Astrocyte of the spinal cord (primary cell): Measurements from ENCODE around the gene GRK5.

Experiments used
- DNase-seq: peaks from one replicate; pipeline ENCODE4 v3.0.0; 2011; ENCODE audit warnings: low read depth, low spot score
- H3K4me3 ChIP-seq: 2 replicates; pipeline ENCODE4 v1.5.1; 2011; ENCODE audit warnings: low read depth, mild to moderate bottlenecking, low read length, moderate library complexity
- in situ Hi-C: cut with HindIII; loops from 2 replicates; pipeline ENCODE4 v1.10.0; 2017; ENCODE audit warnings: low sequenced_read_pairs
- TF ChIP-seq, protein P1 (sequence below): IDR thresholded peaks from 2 replicates; pipeline ENCODE4 v1.5.1; 2012; ENCODE audit warnings: low read depth, mild to moderate bottlenecking, low read length, inconsistent platforms

Gene GRK5

GRCh38 chr10:119263951-119264617 is 56.7 kb downstream of the GRK5 start:
- TF ChIP-seq, protein P1, sequence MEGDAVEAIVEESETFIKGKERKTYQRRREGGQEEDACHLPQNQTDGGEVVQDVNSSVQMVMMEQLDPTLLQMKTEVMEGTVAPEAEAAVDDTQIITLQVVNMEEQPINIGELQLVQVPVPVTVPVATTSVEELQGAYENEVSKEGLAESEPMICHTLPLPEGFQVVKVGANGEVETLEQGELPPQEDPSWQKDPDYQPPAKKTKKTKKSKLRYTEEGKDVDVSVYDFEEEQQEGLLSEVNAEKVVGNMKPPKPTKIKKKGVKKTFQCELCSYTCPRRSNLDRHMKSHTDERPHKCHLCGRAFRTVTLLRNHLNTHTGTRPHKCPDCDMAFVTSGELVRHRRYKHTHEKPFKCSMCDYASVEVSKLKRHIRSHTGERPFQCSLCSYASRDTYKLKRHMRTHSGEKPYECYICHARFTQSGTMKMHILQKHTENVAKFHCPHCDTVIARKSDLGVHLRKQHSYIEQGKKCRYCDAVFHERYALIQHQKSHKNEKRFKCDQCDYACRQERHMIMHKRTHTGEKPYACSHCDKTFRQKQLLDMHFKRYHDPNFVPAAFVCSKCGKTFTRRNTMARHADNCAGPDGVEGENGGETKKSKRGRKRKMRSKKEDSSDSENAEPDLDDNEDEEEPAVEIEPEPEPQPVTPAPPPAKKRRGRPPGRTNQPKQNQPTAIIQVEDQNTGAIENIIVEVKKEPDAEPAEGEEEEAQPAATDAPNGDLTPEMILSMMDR: no peak

DNA sequence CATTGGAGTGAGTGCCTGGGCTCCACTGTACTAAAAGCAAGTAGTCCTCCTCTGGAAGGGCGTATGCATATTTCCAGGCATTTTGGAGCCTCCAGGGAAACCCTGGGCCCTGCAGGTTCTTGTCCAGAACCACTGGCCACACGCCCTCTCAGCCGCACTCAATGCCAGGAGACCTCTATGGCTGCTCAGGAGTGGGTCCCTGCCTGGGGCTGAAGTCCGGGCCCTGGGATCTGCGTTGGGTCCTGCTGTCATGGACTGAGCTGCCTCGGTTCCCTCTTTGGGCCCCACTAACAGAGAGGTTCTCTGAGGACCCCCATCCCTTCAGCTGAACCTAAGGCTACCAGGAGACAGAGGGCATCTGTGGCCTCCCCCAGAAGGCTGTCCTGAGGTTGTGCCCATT is 58.3 kb downstream of the GRK5 start:
- TF ChIP-seq, protein P1: no peak
- H3K4me3 ChIP-seq: no peak overlapping the region
- in situ Hi-C loops: no loop called here
- no peak for DNase-seq

More at GRCh38 chr10:119263951-119264617, 56.7 kb downstream of the GRK5 start:
- in situ Hi-C loops: no loop called here
- no peak overlapping the region for H3K4me3 ChIP-seq
- DNase-seq: no peak

DNA sequence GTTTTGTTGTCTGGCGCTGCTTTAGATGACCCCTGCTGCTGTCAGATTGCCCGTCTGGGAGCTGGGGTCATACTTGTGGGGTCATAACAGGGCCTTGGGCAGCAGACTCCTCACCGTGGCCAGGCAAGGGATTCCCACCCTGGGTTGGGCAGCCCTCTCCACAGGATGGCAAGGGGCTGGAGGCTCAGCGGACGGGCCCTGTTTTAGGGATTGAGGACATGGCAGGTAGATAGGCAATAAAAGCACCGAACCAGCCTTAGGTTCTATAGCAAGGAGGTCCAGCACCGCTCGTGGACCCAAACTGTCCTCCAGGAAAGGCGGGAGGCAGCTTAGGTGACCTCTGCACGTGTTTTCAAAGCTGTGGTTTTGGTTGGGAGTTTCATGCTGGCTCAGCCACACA is 60.0 kb downstream of the GRK5 start:
- TF ChIP-seq, protein P1: no peak
- H3K4me3 ChIP-seq: no peak overlapping the region
- in situ Hi-C loops: no loop called here
- DNase-seq: no peak

- DNase-seq: no peak
- in situ Hi-C loops: no loop called here
- TF ChIP-seq, protein P1: no peak
- no peak overlapping the region for H3K4me3 ChIP-seq
Measured at GRCh38 chr10:119268428-119268827, 61.1 kb downstream of the GRK5 start.

GRCh38 chr10:119268871-119269506 is 61.6 kb downstream of the GRK5 start:
- no peak overlapping the region for H3K4me3 ChIP-seq
- no peak for DNase-seq
- TF ChIP-seq, protein P1: no peak
- in situ Hi-C loops: no loop called here

GRCh38 chr10:119269737-119270136 is 62.4 kb downstream of the GRK5 start:
- in situ Hi-C loops: no loop called here
- DNase-seq: no peak
- TF ChIP-seq, protein P1: no peak
- no peak overlapping the region for H3K4me3 ChIP-seq
